G401.6 (cell line): Measurements from ENCODE around the gene DENND2A.

Source experiments
- FAIRE-seq: peaks from 2 replicates; lab custom pipeline; 2012; peaks lifted over from hg19 to GRCh38; lab: Jason Lieb, UNC

DENND2A gene

DNA sequence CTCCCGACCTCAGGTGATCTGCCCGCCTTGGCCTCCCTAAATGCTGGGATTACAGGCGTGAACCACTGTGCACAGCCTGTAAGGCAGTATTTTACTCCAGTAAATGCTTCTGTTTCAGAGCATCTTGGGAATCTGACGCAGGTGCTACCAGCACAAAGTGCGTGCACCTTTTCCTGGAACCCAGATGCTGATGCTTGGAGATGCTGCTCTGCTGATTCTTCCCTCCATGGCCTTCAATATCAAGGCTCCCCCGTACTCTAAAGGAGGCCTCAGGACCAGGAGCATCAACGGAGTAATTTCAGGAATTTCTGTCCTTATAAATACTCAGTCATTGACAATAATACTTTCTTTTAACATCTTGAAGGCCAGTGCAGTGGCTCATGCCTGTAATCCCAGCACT lies 23.5 kb downstream of the DENND2A start:
- FAIRE-seq, result no peak

DNA sequence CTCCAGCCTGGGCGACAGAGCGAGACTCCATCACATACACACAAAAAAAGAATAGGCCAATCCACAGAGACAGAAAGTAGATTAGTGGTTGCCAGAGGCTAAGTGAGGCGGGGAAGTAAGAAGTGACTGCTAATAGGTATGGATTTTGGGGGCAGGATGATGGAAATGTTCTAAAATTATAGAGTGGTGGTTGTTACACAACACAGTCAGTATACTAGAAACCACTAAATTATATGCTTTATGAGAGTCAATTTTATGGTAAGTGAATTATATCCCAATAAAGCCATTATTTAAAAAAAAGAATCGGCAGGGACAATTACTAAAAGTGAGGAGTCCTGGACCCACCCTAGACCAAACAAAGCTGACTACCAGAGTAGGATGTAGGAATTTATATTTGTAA lies 24.3 kb downstream of the DENND2A start:
- FAIRE-seq, result no peak

DNA sequence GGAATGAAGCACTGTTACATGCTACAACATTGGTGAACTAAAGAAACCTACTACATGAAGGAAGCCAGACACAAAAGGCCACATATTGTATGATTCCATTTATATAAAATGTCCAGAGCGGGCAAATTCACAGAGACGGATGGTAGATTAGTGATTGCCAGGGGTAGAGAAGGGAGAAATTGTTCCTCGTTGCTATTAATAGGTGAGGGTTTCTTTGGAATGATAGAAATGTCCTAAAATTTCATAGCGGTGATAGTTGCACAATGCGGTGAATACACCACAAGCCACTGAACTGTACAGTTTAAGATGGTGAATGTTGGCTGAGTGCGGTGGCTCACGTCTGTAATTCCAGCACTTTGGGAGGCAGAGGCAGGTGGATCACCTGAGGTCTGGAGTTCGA lies 29.0 kb downstream of the DENND2A start:
- no peak for FAIRE-seq

DNA sequence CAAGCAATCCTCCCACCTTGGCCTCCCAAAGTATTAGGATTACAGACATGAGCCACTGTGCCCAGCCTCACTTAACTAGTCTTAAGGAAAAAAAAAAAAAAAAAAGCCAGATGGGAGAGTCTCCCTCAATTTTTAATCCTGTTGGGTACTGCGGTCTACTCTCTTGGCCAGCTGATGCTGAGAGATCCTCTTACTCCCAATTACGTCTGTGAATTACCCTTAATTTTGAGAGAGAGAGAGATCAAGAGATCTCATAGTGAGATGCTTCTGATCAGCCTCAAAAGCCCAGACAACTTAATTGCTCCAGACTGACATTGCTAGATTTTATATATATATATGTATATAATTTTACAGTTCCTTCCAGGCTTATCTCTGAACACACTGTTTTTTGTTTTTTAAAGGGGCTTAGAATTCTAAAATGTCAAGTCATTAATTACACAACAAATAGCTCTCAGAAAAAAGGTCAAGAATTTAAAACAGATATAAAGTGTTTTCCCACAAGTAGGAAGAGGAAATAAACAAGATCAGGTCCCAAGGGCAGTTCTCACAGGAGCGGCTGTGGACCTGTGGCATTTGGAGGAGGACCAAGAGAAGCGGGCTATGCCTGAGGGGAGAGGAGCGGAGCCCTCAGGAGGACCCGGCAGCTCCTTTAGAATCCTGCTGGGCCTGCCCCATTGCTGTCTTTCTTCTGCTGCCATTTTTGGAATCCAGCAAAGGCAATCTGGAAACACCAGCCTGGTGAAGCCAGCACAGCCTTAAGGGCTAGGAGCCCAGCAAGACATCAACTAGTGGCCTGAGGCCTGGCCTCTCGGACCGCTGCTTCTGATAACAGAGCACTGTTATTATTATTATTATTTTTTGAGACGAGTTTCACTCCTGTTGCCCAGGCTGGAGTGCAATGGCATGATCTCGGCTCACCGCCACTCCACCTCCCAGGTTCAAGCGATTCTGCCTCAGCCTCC lies 30.1 kb downstream of the DENND2A start:
- no peak for FAIRE-seq

DNA sequence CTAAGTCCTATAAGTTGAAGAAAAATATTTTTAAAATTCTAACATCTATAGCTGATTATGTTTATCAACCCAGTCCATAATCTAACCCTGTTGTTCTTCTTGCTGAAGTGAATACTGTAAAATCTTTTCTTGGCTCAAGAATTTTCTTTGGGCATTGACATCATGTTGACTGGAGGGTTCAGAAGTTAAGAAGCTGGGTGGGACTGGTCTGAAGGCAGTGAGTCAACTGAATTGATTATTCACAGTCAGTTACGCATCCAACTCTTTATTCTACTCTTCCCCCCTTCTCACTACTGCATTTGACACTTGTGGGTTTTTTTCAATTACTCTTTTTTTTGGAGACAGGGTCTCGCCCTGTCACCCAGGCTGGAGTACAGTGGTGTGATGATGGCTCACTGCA lies 31.0 kb downstream of the DENND2A start:
- FAIRE-seq, result no peak

DNA sequence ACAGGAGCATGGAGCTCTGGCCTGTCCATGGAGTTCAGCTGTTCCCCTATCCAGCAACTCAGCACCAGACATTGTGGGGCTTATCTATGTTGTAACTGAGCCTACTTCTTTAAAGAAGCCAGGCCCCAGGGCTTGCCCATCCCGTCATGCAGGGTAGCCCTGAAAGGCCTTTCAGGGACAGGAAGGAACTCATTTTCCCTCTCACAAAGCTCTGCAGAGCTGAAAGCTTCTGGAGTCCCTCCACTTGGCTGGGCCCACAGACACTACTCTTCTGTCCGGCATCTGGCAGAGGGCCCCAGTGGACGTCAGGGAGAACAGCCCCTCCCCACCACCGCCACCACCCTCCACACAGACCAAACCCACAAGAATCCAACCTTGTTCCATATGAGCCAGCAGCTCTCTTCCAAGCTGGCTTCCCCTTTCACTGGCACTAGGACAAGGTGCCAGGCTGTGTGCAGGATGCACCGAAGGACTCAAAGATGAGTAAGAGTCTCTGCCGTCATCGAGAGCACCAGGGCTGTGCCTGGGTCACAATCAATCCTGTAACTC lies 33.1 kb downstream of the DENND2A start:
- FAIRE-seq, result no peak

DNA sequence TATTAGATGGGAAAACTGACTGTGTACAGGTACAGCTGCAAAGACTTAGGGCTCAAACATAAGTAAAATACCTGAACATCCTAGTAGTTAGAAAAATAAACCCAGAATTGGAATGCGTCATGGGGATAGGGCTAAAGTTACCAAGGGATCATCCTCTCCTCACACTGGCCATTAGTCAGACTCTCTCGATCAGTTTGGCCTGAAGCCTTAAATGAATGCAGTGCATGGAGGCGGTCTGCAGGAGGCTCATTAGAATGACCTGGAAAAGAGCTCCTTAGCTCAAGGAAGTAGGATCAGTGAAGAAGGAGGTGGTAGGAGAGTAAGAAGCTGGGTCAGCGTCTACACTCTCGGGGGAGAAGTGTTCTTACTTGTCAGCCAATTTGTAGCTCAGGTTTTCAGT lies 35.3 kb downstream of the DENND2A start:
- no peak for FAIRE-seq

DNA sequence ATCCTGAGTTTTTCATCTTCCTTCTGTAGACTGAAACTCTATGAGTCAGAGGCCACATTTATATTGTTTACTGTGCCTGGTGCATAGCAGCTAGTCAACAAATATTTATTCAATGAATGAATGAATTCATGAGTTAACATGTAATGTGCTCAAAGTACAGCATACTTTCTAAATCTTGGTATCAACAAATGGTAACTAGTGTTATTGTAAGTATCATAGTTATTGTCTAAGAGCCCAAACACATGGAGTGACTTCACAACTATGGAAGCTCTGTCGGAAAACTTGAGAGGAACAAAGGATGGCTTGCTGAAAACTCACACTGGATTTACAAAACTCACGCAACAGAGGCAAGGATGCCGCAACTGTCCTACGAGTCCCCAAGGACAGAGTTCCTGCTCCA lies 35.9 kb downstream of the DENND2A start:
- no peak for FAIRE-seq

DNA sequence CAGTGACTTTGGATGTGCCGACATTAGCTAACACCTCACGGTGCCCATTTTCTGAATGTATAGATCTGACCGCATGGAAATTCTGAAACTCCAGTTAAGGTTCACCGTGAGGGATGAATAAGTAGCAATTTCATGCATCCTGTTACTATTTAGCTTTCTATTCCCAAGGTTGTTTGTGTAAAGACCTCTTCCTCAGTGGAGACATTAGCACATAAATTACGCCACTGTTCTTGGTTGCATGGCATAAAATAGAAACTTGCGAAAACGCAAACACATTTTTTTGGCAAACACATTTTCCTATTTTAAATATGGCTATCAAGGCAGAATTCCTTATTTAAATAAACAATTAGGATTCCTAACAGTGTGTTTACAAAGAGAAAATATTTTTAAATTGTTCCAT lies 36.5 kb downstream of the DENND2A start:
- FAIRE-seq, result no peak

DNA sequence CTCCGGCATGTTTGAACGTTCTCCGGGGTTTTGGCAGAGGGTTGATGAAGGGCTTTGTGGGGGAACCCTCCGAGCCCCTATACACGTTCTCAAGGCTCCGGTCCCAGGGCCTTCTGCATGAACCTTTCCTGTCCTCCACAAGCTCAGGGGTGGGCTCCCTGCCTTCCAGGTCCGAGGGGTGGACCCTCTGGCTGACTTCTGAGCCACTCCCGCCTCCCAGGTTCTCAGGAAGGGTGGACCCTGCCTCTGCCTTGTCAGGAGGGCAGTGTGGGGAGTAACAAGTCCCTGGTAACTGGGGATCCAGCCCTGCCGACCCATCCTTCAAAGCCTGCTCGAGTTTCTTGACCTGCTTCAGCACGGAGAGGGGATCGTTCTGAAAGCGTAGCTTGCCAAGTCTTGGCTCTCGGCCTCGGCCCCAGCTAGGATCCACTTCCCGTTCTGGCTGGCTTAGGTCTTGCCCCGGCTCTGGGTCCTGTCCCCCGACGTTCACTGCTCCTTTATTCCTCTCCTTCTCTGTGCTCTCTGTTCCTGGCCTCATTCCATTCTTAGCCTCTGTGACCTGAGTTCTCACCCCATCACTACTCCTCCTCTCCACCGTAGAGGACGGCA lies 38.9 kb downstream of the DENND2A start:
- FAIRE-seq, result no peak

DNA sequence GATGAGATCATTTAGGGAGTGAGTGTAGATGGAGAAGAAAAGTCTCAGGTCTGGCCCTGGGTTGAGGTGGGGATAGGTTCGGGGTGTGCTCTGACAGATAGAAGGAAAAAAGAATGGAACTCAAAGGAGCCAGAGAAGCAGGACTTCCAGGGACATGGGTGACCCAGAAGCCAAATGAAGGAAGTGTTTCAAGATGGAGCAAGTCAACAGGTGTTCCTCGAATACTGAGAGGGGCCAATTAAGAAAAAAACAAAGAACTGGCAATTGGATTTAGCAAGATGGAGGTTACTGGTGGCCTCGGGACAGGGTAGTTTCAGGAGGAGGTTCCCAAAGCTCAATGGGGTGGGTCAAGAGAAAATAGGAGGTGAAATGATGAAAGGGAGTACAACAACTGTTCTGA lies 40.3 kb downstream of the DENND2A start:
- no peak for FAIRE-seq

DNA sequence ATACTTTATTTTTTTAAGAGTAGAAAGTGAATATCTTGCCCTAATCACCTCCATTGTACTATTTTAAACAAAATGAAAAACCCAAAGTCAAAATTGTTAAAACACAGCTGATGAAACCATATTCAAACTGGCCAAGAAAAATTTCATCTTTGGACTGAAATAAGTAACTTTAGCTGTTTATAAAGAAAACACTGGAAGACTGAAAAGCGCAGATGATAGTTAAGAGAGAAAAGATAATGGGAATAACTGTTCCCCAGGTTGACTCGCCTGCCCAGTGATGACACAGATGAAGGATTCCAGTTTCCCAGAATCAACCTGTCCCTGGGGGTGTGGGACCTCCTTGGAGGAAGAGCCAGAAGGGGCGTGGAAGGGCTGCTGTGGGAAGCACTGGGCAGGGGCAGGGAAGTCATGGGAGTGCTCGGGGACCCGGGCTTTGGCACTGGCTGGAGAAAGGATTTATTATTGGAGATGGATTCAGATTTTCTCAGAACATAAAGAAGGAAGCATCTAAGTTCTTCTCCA lies 43.1 kb downstream of the DENND2A start:
- FAIRE-seq, result no peak

DNA sequence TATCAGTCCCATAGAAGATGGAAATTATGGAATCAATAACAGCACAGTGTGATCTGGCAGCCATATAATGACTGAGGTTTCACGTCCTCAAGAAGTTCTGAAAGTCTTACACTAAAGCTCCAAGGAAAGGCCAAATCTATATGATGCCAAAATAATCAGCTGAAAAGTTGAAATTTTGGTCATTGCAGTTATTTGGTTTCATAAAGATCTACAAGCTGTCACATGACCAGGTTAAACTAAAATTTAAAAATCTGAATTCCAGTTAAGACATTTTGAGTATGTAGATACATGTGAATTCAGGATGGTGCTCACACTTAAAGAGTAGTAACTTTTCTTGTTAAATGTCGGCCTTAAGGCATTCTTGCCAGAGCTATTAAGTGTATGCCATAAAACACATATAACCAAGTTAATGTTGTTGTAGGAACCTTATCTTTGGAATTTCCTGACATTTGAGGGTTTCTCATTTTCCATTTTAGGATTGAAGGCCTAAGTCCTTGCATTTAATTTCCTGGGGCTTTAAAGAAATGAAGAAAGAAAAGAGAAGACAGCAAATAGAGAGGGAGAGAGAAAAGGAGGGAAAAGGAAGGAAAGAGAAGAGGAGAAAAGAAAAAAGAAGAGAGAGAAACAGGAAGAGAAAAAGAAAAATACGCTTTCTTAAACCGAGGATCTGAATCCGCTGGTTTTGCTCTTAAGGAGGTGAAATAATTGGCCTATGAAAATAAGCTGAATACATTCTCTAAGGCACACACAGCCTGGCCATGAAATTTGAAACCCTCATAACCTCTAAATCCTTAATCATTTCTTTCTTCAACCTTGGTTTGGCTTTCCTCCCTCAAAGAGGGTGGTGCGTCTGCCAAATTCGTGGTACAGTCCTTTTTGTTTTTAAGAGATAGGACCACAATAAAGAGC lies 43.8 kb downstream of the DENND2A start:
- no peak for FAIRE-seq

DNA sequence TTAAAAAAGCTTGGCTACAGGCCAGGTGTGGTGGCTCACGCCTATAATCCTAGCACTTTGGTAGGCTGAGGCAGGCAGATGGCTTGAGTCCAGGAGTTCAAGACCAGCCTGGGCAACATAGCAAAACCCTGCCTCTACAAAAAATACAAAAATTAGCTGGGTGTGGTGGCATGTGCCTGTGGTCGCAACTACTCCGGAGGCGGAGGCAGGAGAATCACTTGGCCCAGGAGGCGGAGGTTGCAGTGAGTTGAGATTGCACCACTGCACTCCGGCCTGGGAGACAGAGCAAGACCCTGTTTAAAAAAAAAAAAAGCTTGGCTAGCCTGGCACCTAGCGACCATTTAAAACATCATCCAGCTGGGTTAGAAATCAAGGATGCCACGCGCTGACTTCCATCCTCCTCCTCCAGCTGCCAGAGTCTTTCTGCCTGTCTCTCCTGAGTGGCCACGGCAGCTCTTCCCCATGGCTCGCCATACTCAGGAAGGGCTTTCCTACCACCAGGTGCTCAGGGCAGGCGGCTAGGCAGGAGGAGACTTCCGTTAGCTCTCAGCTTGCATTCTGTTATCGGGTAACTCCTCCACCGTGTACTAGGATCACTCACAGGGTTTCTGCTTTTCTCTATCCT lies 45.0 kb downstream of the DENND2A start:
- no peak for FAIRE-seq

DNA sequence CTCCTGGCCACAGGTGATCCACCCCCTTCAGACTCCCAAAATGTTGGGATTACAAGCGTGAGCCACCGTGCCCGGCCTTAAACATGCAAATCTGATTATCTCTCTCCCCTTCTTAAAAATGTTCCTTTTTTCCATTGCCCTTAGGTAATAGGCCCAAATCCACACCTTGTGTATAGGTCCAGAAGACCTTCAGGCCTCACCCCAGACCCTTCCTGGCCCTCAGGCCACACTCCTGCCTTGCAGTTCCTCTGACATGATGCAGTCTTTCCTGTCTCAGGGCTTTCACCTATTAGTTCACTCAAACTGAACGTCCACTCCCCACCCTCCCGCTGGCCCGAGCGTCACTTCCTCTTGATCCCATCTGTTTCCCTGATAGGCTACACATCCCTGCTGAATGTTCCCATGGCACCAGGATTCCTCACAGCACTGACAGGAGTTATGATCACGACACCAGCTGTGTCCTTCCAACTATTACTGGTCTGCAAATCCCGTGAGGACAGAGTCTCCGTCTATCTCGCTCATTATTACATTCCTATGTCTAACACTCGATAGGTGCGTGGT lies 46.4 kb downstream of the DENND2A start:
- FAIRE-seq, result no peak

DNA sequence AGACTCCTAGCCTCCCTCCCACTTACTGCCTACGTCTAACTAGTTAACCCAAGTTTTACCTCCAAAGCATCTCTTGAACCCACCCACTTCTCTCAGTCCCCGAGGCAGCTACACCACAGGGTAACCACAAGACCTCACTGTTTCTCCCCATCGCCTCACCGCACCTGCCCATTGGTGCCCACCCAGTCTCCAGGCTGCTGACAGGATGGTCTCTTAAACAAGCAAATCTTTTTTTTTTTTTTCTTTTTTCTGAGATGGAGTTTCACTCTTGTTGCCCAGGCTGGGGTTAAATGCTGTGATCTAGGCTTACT lies 47.0 kb downstream of the DENND2A start:
- FAIRE-seq, result no peak

DNA sequence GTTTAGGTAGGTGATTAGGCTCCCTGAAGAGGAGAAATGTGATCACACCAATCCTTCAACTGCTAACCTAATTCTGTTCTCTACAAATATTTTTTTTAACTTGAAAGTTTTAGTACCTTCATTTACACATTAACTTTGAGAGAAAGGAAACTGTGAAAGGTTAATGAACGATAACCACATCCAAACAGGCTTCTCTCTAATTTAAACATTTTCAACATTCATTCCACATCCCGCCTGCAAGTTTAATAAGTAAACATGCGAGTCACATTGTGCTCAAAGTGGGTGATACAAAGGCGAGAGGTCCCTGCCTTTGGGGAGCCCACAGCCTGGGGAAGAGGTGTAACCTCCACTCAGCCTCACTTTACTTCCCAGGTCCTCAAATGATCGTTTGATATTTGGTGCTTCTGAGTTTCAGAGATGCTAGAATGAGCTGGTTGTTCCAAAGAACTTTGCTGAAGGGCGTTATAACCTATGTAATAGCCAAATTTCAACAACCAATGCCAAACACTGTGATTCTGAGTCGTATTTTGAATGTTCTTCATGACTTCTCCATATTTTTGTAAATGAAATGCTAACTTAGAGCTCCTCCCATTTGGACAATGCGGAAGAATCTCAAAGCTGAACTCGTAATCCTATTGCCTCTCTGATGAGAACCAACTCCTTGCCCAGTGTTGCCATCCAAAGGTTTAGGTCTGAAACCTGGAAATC lies 47.5 kb downstream of the DENND2A start:
- no peak for FAIRE-seq

DNA sequence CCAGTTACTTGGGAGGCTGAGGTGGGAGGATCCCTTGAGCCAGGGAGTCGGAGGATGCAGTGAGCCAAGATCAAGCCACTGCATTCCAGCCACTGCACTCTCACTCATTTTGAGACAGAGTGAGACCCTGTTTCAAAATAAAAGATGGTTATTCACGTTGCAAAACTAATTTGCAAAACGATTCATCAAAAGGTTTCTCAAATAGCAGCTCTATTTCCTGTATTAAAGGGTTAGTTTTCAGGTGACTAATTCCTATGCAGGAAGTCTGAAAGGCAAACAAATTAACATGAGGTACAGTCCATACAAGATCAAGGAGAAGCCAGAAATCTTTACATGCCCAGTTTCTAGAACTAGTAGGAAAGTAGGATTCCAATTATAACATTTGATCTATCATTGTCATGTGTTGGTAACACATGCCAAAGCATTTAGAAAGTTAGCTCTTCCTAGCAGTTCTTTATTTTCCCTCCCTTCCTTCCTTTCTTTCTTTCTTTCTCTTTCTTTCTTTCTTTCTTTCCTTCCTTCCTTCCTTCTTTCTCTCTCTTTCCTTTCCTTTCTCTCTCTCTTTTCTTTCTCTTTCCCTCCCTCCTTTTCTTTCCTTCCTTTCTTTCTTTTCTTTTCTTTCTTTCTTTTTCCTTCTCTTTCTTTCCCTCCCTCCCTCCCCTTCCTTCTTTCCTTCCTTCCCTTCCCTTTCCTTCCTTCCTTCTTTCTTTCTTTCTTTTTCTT lies 49.3 kb downstream of the DENND2A start:
- FAIRE-seq, result no peak

DNA sequence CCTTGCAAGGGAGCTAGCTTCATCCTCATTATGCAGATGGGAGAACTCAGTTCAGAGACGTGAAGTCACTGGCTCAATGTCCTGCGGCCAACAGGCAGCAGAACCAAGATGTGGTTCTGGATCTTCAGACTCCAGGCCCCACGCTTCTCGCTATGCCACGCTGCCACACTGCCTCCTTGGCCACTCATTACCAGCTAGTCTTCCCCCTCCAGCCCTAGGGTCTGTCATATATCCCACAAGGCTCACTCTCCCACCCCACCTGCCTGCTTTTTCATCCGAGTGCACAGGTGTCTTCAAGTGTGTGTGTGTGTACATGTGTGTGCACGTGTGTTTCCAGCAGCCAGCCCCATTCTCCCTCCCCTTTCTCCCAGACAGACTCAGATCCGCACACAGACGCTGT lies 53.4 kb downstream of the DENND2A start:
- FAIRE-seq, result no peak

DNA sequence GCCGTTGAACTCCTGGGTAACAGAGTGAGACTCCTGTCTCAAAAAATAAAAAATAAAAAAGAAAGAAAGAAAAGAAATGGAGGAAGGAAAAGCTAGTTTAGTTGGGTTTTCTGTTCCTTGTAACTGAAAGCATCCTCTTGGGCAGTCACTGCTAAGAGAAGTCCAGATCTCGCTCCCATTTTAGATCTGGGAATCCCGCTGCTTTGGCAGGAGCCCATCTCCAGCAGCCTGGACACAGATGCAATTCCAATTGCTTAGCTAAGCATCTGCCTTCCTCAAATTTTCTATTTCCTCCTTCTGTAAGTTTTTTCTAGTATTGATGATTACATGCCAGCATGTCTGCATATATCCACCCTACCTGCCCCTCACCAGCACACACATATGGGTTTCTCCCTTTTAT lies 54.1 kb downstream of the DENND2A start:
- FAIRE-seq, result no peak
